GM18868 (cell line): Measurements from ENCODE around the gene POLRMT.

Source experiments
- ATAC-seq: cut with Tn5 transposase; IDR thresholded peaks from one replicate; pipeline ENCODE4 v1.9.1; 2021; ENCODE audit warnings: mild to moderate bottlenecking, moderate library complexity; ENCODE audit not compliant: unreplicated experiment

POLRMT gene

GRCh38 chr19:581399-582111, 51.8 kb downstream of the POLRMT start:
- no peak for ATAC-seq

GRCh38 chr19:580274-580835, 53.0 kb downstream of the POLRMT start:
- no peak for ATAC-seq

GRCh38 chr19:579842-580155, 53.5 kb downstream of the POLRMT start:
- no peak for ATAC-seq

- no peak for ATAC-seq
These were observed 54.1 kb downstream of the POLRMT start for GRCh38 chr19:579111-579841.

GRCh38 chr19:577439-578392, 55.6 kb downstream of the POLRMT start:
- ATAC-seq, result no peak

GRCh38 chr19:576768-577438, 56.4 kb downstream of the POLRMT start:
- no peak for ATAC-seq

GRCh38 chr19:575527-576506, 57.5 kb downstream of the POLRMT start:
- ATAC-seq, result no peak

GRCh38 chr19:574658-575526, 58.4 kb downstream of the POLRMT start:
- no peak for ATAC-seq

- no peak for ATAC-seq
These were observed 59.9 kb downstream of the POLRMT start for GRCh38 chr19:573519-573825.

- peak; percentile 30 for ATAC-seq
These were observed 60.4 kb downstream of the POLRMT start for GRCh38 chr19:572743-573518.

- peak; percentile 62 for ATAC-seq
These were observed 61.1 kb downstream of the POLRMT start, which contains the start of gene BSG for GRCh38 chr19:572140-572742. Gene BSG (plus strand): TSS chr19:572596. CDS start chr19:572635, 39 bp downstream.

- no peak for ATAC-seq
These were observed 61.8 kb downstream of the POLRMT start for GRCh38 chr19:571566-571974.

GRCh38 chr19:570937-571565, 62.3 kb downstream of the POLRMT start:
- no peak for ATAC-seq

- ATAC-seq, result no peak
These were observed 63.1 kb downstream of the POLRMT start for GRCh38 chr19:570251-570686.

GRCh38 chr19:567296-567900, 65.9 kb downstream of the POLRMT start:
- no peak for ATAC-seq
